Amniotic epithelial cell (primary cell): ENCODE data around the gene FRMPD4.

Source experiments
- DNase-seq: peaks from one replicate; pipeline ENCODE4 v3.0.0-alpha.2; 2010; ENCODE audit warnings: low read depth

FRMPD4 gene

GRCh38 chrX:12753366-12753765 is 615.1 kb downstream of the FRMPD4 start:
- DNase-seq, result no peak

- DNase-seq, result peak; percentile 6
Observed at GRCh38 chrX:12758291-12758690, 620.0 kb downstream of the FRMPD4 start.

- DNase-seq, result no peak
Observed at GRCh38 chrX:12767856-12768255, 629.6 kb downstream of the FRMPD4 start.

GRCh38 chrX:12768491-12768890 is 630.2 kb downstream of the FRMPD4 start:
- DNase-seq, result no peak

- peak; percentile 17 for DNase-seq
Observed at GRCh38 chrX:12770440-12770839, 632.2 kb downstream of the FRMPD4 start.

- peak; percentile 47 for DNase-seq
Observed at GRCh38 chrX:12771445-12772069, 633.3 kb downstream of the FRMPD4 start.
